PC-9 (cell line): ENCODE results near the gene CPXM1. TPM values are rescaled to one million over a fixed set of nuclear protein-coding genes. Genes with fewer than 3 reads are reported as not detected.

ENCODE experiments used
- BruUV-seq: library from RNA; stranded (reverse); fragments of 400-500 nt; replicated peaks from 2 replicates; lab custom pipeline; 2021; lab: Mats Ljungman, UMichigan
- CTCF ChIA-PET: fragments of 300-600 bp; sonication (Branson Sonifier 250); formaldehyde crosslinking; loops from one replicate; lab custom pipeline; 2022; ENCODE audit warnings: antibody characterized with exemption; lab: Charles Lee
- POLR2A ChIA-PET: fragments of 300-600 bp; sonication (Branson Sonifier 250); formaldehyde crosslinking; loops from one replicate; lab custom pipeline; 2022; ENCODE audit warnings: antibody characterized with exemption; ENCODE audit not compliant: unreplicated experiment; lab: Charles Lee
- DNase-seq, 2 experiments: peaks; one replicate each; pipeline versions ENCODE4 v3.0.0 to v3.0.0-alpha.2; 2015 to 2022; ENCODE audit warnings: mixed read lengths in 1 of 2
- H2AFZ ChIP-seq: fragments of 200-600 bp; sonication (generic); 2 replicates; pipeline ENCODE4 v1.8.1; 2017; ENCODE audit warnings: antibody characterized with exemption
- H3F3A ChIP-seq: fragments of 200-600 bp; sonication (generic); 2 replicates; pipeline ENCODE4 v1.8.1; 2017; ENCODE audit warnings: antibody characterized with exemption, mild to moderate bottlenecking, low read depth; ENCODE audit not compliant: insufficient read depth
- H3K27ac ChIP-seq: fragments of 200-600 bp; sonication (generic); 2 replicates; pipeline ENCODE4 v1.6.1; 2016; ENCODE audit warnings: mixed run types
- H3K27me3 ChIP-seq: fragments of 200-600 bp; sonication (generic); 2 replicates; pipeline ENCODE4 v1.6.1; 2016; ENCODE audit warnings: low read depth, mixed run types; ENCODE audit not compliant: insufficient read depth
- H3K36me3 ChIP-seq: fragments of 200-600 bp; sonication (generic); 2 replicates; pipeline ENCODE4 v1.6.1; 2016; ENCODE audit warnings: low read depth, mixed run types
- H3K4me1 ChIP-seq: fragments of 200-600 bp; sonication (generic); replicated peaks from 2 replicates; pipeline ENCODE4 v1.6.1; 2016; ENCODE audit warnings: mixed run types; ENCODE audit not compliant: insufficient read depth
- H3K4me2 ChIP-seq: fragments of 200-600 bp; sonication (generic); 2 replicates; pipeline ENCODE4 v1.6.1; 2017; ENCODE audit warnings: mixed run types
- H3K4me3 ChIP-seq: fragments of 200-600 bp; sonication (generic); 2 replicates; pipeline ENCODE4 v1.6.1; 2016; ENCODE audit warnings: mixed run types
- H3K79me2 ChIP-seq: fragments of 200-600 bp; sonication (generic); 2 replicates; pipeline ENCODE4 v1.6.1; 2017; ENCODE audit warnings: low read depth, mixed run types
- H3K9me2 ChIP-seq: fragments of 200-600 bp; sonication (generic); 2 replicates; pipeline ENCODE4 v1.8.1; 2017; ENCODE audit warnings: mild to moderate bottlenecking; ENCODE audit not compliant: insufficient read depth
- H3K9me3 ChIP-seq: fragments of 200-600 bp; sonication (generic); 2 replicates; pipeline ENCODE4 v1.8.1; 2016; ENCODE audit warnings: low read depth; ENCODE audit not compliant: insufficient read depth
- H4K20me1 ChIP-seq: fragments of 200-600 bp; sonication (generic); 2 replicates; pipeline ENCODE4 v1.8.1; 2017; ENCODE audit not compliant: insufficient read depth
- CTCF ChIP-seq: fragments of 200-600 bp; sonication (generic); conservative IDR thresholded peaks from 2 replicates; pipeline ENCODE4 v1.6.1; 2017; ENCODE audit warnings: mixed run types, antibody characterized with exemption, mild to moderate bottlenecking, moderate library complexity
- EZH2 ChIP-seq: fragments of 200-600 bp; sonication (generic); IDR thresholded peaks from 2 replicates; pipeline ENCODE4 v1.8.0; 2017; ENCODE audit warnings: antibody characterized with exemption, low read depth
- intact Hi-C: fragments of 100-400 bp; cut with micrococcal nuclease; formaldehyde crosslinking; loops from one replicate; pipeline ENCODE4 v1.10.0; 2022; ENCODE audit not compliant: unreplicated experiment
- total RNA-seq: library from RNA; stranded (reverse); gene quantifications from 2 replicates; pipeline ENCODE4 v1.2.3, GENCODE V29; 2021

Gene CPXM1
- total RNA-seq, 1 experiment from 2014 or later = not detected

- no peak overlapping the region for H3K4me2 ChIP-seq
- TF ChIP-seq CTCF (no peak), EZH2 (no peak)
- no peaks in the 10 kb centered on the region for H3K27me3 ChIP-seq
- POLR2A ChIA-PET = no interaction called here
- no peak overlapping the region for H3K27ac ChIP-seq
- CTCF ChIA-PET = no interaction called here
- peaks cover 1% of the 10 kb centered on the region; the same call in 1 of the 2 replicates for H3K4me1 ChIP-seq
- no peaks in the 10 kb centered on the region; the same call in 1 of the 2 replicates for H3F3A ChIP-seq
- H3K9me2 ChIP-seq = no peaks in the 10 kb centered on the region
- no peak overlapping the region for H2AFZ ChIP-seq
- no peak for DNase-seq
- H3K36me3 ChIP-seq = no peaks in the 10 kb centered on the region
- H3K79me2 ChIP-seq = no peaks in the 10 kb centered on the region
- BruUV-seq = no TSS peak
- no peaks in the 10 kb centered on the region for H3K9me3 ChIP-seq
- no peaks in the 10 kb centered on the region for H4K20me1 ChIP-seq
- H3K4me3 ChIP-seq = no peak overlapping the region
- intact Hi-C loops = no loop called here
Observed at GRCh38 chr20:2762578-2763131, 37.8 kb downstream of the CPXM1 start.

- Histone ChIP-seq H3K4me3 (no peak overlapping the region), H3K4me2 (no peak overlapping the region), H3K36me3 (no peaks in the 10 kb centered on the region), H3F3A (no peaks in the 10 kb centered on the region; the same call in 1 of the 2 replicates), H3K27ac (no peak overlapping the region), H2AFZ (no peak overlapping the region), H3K79me2 (no peaks in the 10 kb centered on the region), H3K9me2 (no peaks in the 10 kb centered on the region), H3K4me1 (no peaks in the 10 kb centered on the region), H3K9me3 (no peaks in the 10 kb centered on the region), H3K27me3 (no peaks in the 10 kb centered on the region), H4K20me1 (no peaks in the 10 kb centered on the region)
- BruUV-seq = no TSS peak
- POLR2A ChIA-PET = no interaction called here
- CTCF ChIA-PET = no interaction called here
- TF ChIP-seq CTCF = no peak
- TF ChIP-seq EZH2 = no peak
- no peak for DNase-seq
- intact Hi-C loops = no loop called here
Observed at GRCh38 chr20:2761885-2762284, 38.5 kb downstream of the CPXM1 start.

- H3K36me3 ChIP-seq = no peaks in the 10 kb centered on the region
- TF ChIP-seq EZH2 (no peak), CTCF (no peak)
- H3K4me3 ChIP-seq = no peak overlapping the region
- no peaks in the 10 kb centered on the region for H3K4me1 ChIP-seq
- ChIA-PET CTCF (no interaction called here), POLR2A (no interaction called here)
- H3F3A ChIP-seq = no peaks in the 10 kb centered on the region; the same call in 1 of the 2 replicates
- no peaks in the 10 kb centered on the region for H3K27me3 ChIP-seq
- no peak for DNase-seq
- H3K4me2 ChIP-seq = no peak overlapping the region
- no peaks in the 10 kb centered on the region for H3K9me3 ChIP-seq
- H2AFZ ChIP-seq = no peak overlapping the region
- no peak overlapping the region for H3K27ac ChIP-seq
- H3K79me2 ChIP-seq = no peaks in the 10 kb centered on the region
- H3K9me2 ChIP-seq = no peaks in the 10 kb centered on the region
- intact Hi-C loops = no loop called here
- BruUV-seq = no TSS peak
- no peaks in the 10 kb centered on the region for H4K20me1 ChIP-seq
Observed at GRCh38 chr20:2760952-2761305, 39.5 kb downstream of the CPXM1 start.
